Endothelial cell of umbilical vein (primary cell): ENCODE data around the gene ZNF213.

Source experiments
- CTCF ChIP-seq, 2 donors: IDR thresholded peaks; 1 replicate in 1 of 2; 2 replicates in 1 of 2; pipeline ENCODE4 v1.5.1; 2011; ENCODE audit warnings: low read length in 2 of 2, mild to moderate bottlenecking in 2 of 2, moderate library complexity in 2 of 2, control low read depth in 1 of 2, inconsistent platforms in 1 of 2, low read depth in 1 of 2; ENCODE audit not compliant: insufficient read depth in 1 of 2; ENCODE audit errors: extremely low read depth in 1 of 2
- EZH2 ChIP-seq: IDR thresholded peaks from 2 replicates; pipeline ENCODE4 v1.6.1; 2012; ENCODE audit warnings: borderline replicate concordance, low read depth, mild to moderate bottlenecking, moderate library complexity, low read length, inconsistent platforms; ENCODE audit not compliant: severe bottlenecking
- FOS ChIP-seq: IDR thresholded peaks from 2 replicates; pipeline ENCODE4 v1.6.1; 2011; ENCODE audit warnings: mild to moderate bottlenecking, low read length, moderate library complexity, borderline replicate concordance; ENCODE audit not compliant: insufficient read depth
- JUN ChIP-seq: IDR thresholded peaks from 2 replicates; pipeline ENCODE4 v1.6.1; 2011; ENCODE audit warnings: borderline replicate concordance, low read depth; ENCODE audit not compliant: insufficient read length, insufficient read depth
- MAX ChIP-seq: IDR thresholded peaks from 2 replicates; pipeline ENCODE4 v1.6.1; 2011; ENCODE audit not compliant: insufficient read depth, insufficient read length
- MYC ChIP-seq: IDR thresholded peaks from one replicate; pipeline ENCODE4 v1.6.1; 2011; ENCODE audit warnings: mild to moderate bottlenecking, low read depth, low read length
- POLR2A ChIP-seq: IDR thresholded peaks from 2 replicates; pipeline ENCODE4 v1.6.1; 2012; ENCODE audit warnings: low read depth, mild to moderate bottlenecking, control low read depth, low read length
- POLR2AphosphoS5 ChIP-seq: IDR thresholded peaks from 2 replicates; pipeline ENCODE4 v1.6.1; 2012; ENCODE audit warnings: low read depth, mild to moderate bottlenecking, control low read depth, low read length, moderate library complexity; ENCODE audit not compliant: insufficient read depth

GRCh38 chr16:3170440-3171180 is 35.8 kb downstream of the ZNF213 start:
- TF ChIP-seq CTCF (IDR thresholded peaks at IDR 0.05; ENCODE audit: extremely low read depth in 1 of 2, insufficient read depth in 1 of 2, low read depth in 1 of 2, low read length in 2 of 2) (no peak), POLR2AphosphoS5 (no peak), EZH2 (peak; percentile 67), JUN (no peak), POLR2A (no peak), MYC (no peak), MAX (no peak), FOS (no peak)
